HEK293 (cell line): Measurements from ENCODE around the gene NFATC3.

Experiments
- CTCF ChIP-seq: fragments of 450-650 bp; formaldehyde crosslinking; IDR thresholded peaks from 2 replicates; pipeline ENCODE4 v1.5.1; 2016; ENCODE audit warnings: missing biosample characterization, missing genetic modification characterization
- ZNF623 ChIP-seq: fragments of 450-650 bp; formaldehyde crosslinking; IDR thresholded peaks from 2 replicates; pipeline ENCODE4 v1.5.1; 2016; ENCODE audit warnings: missing biosample characterization, missing genetic modification characterization
- TF ChIP-seq, protein P1 (sequence below): fragments of 450-650 bp; formaldehyde crosslinking; IDR thresholded peaks from 2 replicates; pipeline ENCODE4 v1.5.1; 2016; ENCODE audit warnings: missing biosample characterization, missing genetic modification characterization

GRCh38 chr16:68190081-68190480 is 104.9 kb downstream of the NFATC3 start:
- TF ChIP-seq CTCF (no peak), ZNF623 (no peak)
- TF ChIP-seq, protein P1, sequence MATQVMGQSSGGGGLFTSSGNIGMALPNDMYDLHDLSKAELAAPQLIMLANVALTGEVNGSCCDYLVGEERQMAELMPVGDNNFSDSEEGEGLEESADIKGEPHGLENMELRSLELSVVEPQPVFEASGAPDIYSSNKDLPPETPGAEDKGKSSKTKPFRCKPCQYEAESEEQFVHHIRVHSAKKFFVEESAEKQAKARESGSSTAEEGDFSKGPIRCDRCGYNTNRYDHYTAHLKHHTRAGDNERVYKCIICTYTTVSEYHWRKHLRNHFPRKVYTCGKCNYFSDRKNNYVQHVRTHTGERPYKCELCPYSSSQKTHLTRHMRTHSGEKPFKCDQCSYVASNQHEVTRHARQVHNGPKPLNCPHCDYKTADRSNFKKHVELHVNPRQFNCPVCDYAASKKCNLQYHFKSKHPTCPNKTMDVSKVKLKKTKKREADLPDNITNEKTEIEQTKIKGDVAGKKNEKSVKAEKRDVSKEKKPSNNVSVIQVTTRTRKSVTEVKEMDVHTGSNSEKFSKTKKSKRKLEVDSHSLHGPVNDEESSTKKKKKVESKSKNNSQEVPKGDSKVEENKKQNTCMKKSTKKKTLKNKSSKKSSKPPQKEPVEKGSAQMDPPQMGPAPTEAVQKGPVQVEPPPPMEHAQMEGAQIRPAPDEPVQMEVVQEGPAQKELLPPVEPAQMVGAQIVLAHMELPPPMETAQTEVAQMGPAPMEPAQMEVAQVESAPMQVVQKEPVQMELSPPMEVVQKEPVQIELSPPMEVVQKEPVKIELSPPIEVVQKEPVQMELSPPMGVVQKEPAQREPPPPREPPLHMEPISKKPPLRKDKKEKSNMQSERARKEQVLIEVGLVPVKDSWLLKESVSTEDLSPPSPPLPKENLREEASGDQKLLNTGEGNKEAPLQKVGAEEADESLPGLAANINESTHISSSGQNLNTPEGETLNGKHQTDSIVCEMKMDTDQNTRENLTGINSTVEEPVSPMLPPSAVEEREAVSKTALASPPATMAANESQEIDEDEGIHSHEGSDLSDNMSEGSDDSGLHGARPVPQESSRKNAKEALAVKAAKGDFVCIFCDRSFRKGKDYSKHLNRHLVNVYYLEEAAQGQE (tag by site-specific recombination), result no peak
